Fibroblast of the aortic adventitia (primary cell): ENCODE measurements around the gene NDNF. TPM values are rescaled to one million over a fixed set of nuclear protein-coding genes. Genes with fewer than 3 reads are reported as not detected.

Experiments used
- DNase-seq: peaks from one replicate; pipeline ENCODE4 v3.0.0-alpha.2; 2010; ENCODE audit warnings: low read depth
- H3K4me3 ChIP-seq: 2 replicates; pipeline ENCODE4 v1.5.1; 2011; ENCODE audit warnings: low read depth, mild to moderate bottlenecking, control low read depth, low read length, moderate library complexity
- CTCF ChIP-seq: IDR thresholded peaks from 2 replicates; pipeline ENCODE4 v1.5.1; 2011; ENCODE audit warnings: mild to moderate bottlenecking, low read length, control low read depth, inconsistent platforms; ENCODE audit not compliant: insufficient read depth
- total RNA-seq: library from RNA; depleted of rRNA; stranded (reverse); fragments of >200 nt; gene quantifications from 2 replicates; pipeline ENCODE4 v1.2.3, GENCODE V29; 2012; ENCODE audit warnings: low replicate concordance

The NDNF gene
- total RNA-seq, 1 donor = 0.36 TPM

GRCh38 chr4:121062521-121062920, 9.8 kb downstream of the NDNF start:
- no peak for TF ChIP-seq CTCF
- H3K4me3 ChIP-seq = no peak overlapping the region
- DNase-seq = peak; percentile 19

- DNase-seq = no peak
- TF ChIP-seq CTCF = no peak
- H3K4me3 ChIP-seq = no peak overlapping the region
These were observed 10.5 kb downstream of the NDNF start for GRCh38 chr4:121061861-121062260.

DNA sequence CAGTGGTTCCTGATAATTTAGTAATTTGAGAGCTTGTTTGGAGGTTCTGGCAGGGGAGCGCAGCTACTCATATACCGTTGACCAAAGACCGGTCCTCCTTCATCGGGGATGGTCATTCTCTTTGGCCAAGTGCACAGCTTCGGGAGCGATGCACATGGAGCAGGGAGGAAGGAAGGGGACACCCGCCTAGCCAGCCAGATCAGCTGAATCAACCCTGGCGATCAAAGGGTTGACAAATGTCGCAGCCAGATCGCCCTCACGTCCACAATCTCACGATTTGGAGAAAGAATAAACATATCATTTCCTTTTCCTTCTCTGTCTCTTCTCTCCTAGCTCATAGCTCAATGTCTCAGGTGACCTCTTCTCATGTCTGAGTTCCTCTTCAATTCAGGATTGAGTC, 11.1 kb downstream of the NDNF start:
- no peak for DNase-seq
- H3K4me3 ChIP-seq = no peak overlapping the region
- no peak for TF ChIP-seq CTCF

DNA sequence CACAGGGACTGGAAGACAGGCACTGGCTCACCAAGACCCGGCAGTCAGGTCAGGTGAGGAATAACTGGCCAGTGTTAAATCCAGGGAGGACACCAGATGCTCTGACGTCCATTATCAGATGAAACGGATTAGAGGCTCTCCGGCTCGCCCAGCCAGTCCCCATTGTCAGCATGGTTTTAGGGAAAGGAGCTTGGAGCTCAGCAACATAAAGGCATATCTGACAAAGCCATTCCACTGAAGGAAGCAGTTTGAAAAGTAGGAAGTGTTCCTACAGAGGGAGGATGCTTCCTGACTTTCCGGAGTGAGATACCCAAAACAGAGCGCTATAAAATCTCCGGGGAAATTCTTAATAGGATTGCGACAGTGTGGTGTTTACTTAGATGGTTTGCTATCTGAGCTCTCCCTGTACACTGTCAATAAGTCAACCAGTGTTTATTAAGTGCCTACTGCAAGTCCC, 14.8 kb downstream of the NDNF start:
- no peak overlapping the region for H3K4me3 ChIP-seq
- no peak for TF ChIP-seq CTCF
- no peak for DNase-seq

GRCh38 chr4:121056066-121056465, 16.3 kb downstream of the NDNF start:
- no peak overlapping the region for H3K4me3 ChIP-seq
- no peak for TF ChIP-seq CTCF
- DNase-seq = no peak

DNA sequence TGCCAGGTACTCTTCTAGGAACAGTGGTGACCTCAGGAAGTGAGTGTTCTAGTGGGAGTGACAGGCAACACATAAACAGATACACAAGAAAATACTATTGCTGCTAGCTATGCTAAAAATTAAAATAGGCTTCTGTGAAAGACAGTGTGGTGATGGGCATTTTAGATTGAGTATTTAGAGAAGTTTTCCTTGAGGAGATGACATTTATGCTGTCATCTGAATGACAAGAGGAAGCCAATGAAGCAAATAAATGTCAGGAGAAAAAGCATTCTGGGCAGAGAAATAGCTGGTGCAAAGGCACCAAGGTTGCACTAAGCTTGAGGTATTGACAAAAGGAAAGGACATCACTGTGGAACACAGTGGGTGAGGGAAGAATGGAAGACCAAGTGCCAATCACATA, 18.0 kb downstream of the NDNF start:
- no peak for DNase-seq
- no peak overlapping the region for H3K4me3 ChIP-seq
- TF ChIP-seq CTCF = no peak

DNA sequence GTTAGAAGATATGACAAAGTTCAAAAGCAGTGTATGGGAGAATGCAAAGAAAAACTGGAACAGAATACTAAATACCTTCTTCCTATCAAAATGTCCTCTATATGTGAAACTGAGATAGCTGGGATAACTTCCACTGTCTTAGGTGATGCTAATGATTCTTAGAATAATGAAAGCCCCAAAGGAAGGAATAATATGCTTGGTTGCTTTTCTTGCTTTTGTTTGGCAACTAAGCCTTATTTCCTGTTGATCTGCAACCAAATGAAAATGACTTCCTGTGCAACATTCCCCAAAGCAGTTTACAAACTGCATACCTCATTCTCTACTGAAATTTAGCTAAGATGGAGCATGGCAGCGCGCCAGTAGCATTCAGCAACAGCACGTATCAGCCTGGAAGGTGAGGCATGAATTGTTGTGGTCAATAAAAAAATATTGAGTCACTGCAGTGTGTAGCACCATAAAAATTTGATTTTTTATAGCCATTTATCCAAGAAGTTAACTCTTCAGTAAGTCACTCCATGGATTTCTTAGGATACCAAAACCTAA, 18.7 kb downstream of the NDNF start:
- TF ChIP-seq CTCF = no peak
- no peak overlapping the region for H3K4me3 ChIP-seq
- DNase-seq = peak; percentile 57
